Esophagus squamous epithelium (tissue), 5 donors: ENCODE measurements around the gene MEOX1. TPM values are rescaled to one million over a fixed set of nuclear protein-coding genes. Genes with fewer than 3 reads are reported as not detected.

Experiments
- DNase-seq: peaks from one replicate; lab custom pipeline; 2025; lab: John Stamatoyannopoulos, UW
- H3K27ac ChIP-seq, 4 donors: fragments of 200-600 bp; sonication (generic); one replicate each; pipeline ENCODE4 v1.5.1; 2016 to 2019; ENCODE audit warnings: mild to moderate bottlenecking in 1 of 4
- H3K27me3 ChIP-seq, 4 donors: fragments of 200-600 bp; sonication (generic); 1 replicate in 3 of 4; 2 replicates in 1 of 4; pipeline versions ENCODE4 v1.5.1 to v1.6.0; 2017 to 2021; ENCODE audit warnings: antibody characterized with exemption in 1 of 4
- H3K36me3 ChIP-seq, 3 donors: fragments of 200-600 bp; sonication (generic); one replicate each; pipeline ENCODE4 v1.5.1; 2016 to 2019
- H3K4me1 ChIP-seq, 3 donors: fragments of 200-600 bp; sonication (generic); one replicate each; pipeline ENCODE4 v1.5.1; 2017 to 2019
- H3K4me3 ChIP-seq, 4 donors: fragments of 200-600 bp; sonication (generic); 1 replicate in 3 of 4; 2 replicates in 1 of 4; pipeline ENCODE4 v1.5.1; 2016 to 2019; ENCODE audit warnings: mild to moderate bottlenecking in 2 of 4, moderate library complexity in 1 of 4
- H3K9me3 ChIP-seq, 3 donors: fragments of 200-600 bp; sonication (generic); one replicate each; pipeline ENCODE4 v1.5.1; 2016 to 2019
- POLR2A ChIP-seq, 4 donors: fragments of 450-650 bp; IDR thresholded peaks; one replicate each; pipeline ENCODE4 v1.6.1; 2017; ENCODE audit warnings: antibody characterized with exemption in 4 of 4, mild to moderate bottlenecking in 4 of 4, moderate library complexity in 3 of 4
- WGBS, 2 donors: methylation state at CpG; one replicate each; pipeline ENCODE4 v1.1.5; 2018; 5-methylcytosine and 5-hydroxymethylcytosine counted together
- intact Hi-C: fragments of 100-400 bp; cut with DNase I; formaldehyde crosslinking; loops from one replicate; pipeline ENCODE4 v1.15.0; 2022
- total RNA-seq, 4 donors: library from RNA; depleted of rRNA; stranded (reverse); fragments of >200 nt; gene quantifications; one replicate each; pipeline ENCODE4 v1.1.0, GENCODE V29; 2016
- TF ChIP-seq, protein P1 (sequence below), 6 experiments: fragments of 450-650 bp in 4 of 6; fragments of 200-600 bp in 2 of 6; sonication (generic) in 2 of 6; IDR thresholded peaks; one replicate each; pipeline ENCODE4 v1.5.1; 2016 to 2019; ENCODE audit warnings: antibody characterized with exemption in 6 of 6, mild to moderate bottlenecking in 4 of 6, moderate library complexity in 4 of 6
- donor health status: DM: yes; HTN: yes; CAD: no.

MEOX1 gene
- total RNA-seq, 4 donors from 2014 or later, result 0.64 to 6.1 (median 2.7) TPM

DNA sequence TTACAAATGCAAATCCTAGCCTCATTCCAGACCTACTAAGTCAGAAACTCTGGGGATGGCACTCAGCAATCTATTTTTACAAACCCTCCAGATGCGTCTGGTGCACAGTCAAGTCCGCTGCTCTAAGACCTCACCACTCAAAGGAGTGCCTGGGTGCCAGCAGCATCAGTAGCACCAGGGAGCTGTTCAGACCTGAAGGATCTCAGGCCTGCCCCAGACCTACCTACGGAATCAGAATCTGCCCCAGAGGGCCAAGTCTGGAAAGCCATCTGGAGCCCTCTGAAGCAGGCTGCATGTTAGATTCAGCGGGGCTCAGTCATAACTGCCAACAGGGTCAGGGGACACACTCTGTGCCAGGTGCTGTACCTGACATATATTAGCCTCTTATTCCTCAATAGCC, 17.6 kb downstream of the MEOX1 start:
- H3K27me3 ChIP-seq, result peaks cover 0 to 4% (median 0%) of the 10 kb centered on the region in 4 donors
- TF ChIP-seq POLR2A (IDR thresholded peaks at IDR 0.05), result no peak
- TF ChIP-seq, protein P1, sequence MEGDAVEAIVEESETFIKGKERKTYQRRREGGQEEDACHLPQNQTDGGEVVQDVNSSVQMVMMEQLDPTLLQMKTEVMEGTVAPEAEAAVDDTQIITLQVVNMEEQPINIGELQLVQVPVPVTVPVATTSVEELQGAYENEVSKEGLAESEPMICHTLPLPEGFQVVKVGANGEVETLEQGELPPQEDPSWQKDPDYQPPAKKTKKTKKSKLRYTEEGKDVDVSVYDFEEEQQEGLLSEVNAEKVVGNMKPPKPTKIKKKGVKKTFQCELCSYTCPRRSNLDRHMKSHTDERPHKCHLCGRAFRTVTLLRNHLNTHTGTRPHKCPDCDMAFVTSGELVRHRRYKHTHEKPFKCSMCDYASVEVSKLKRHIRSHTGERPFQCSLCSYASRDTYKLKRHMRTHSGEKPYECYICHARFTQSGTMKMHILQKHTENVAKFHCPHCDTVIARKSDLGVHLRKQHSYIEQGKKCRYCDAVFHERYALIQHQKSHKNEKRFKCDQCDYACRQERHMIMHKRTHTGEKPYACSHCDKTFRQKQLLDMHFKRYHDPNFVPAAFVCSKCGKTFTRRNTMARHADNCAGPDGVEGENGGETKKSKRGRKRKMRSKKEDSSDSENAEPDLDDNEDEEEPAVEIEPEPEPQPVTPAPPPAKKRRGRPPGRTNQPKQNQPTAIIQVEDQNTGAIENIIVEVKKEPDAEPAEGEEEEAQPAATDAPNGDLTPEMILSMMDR (IDR thresholded peaks at IDR 0.05), result no peak
- no peaks in the 10 kb centered on the region for H3K9me3 ChIP-seq
- no peak for DNase-seq
- 0% methylated on average over 1 of the region's 4 CpGs; no CpG with 5 or more reads in 1 of the 2 donors for WGBS, 2 donors
- no peak overlapping the region for H3K4me3 ChIP-seq
- intact Hi-C loops, result no loop called here
- no peak overlapping the region for H3K27ac ChIP-seq
- H3K36me3 ChIP-seq, result no peaks in the 10 kb centered on the region
- peaks cover 8 to 27% (median 9%) of the 10 kb centered on the region in 3 donors for H3K4me1 ChIP-seq

DNA sequence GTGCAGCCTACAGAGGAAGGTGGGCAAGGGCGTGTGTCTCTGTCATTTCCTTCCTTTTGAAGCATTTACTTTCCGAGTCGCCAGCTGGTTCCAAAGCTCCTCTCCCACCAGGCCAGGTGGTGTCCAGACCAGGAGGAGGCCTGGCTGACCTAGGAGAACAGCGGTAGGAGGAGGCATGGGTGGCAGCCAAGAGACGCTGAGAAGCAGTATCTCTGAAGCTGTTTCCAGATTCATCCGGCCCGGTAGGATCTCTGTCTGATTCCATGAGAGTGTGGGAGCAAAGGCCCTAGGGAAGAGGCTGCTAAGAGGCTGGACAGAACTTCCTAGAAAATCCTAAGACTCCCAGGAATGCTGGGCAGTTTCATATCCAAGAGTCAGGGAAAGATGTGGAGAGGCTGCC, 20.3 kb downstream of the MEOX1 start:
- TF ChIP-seq POLR2A (IDR thresholded peaks at IDR 0.05), result no peak
- TF ChIP-seq, protein P1 (IDR thresholded peaks at IDR 0.05), result no peak

DNA sequence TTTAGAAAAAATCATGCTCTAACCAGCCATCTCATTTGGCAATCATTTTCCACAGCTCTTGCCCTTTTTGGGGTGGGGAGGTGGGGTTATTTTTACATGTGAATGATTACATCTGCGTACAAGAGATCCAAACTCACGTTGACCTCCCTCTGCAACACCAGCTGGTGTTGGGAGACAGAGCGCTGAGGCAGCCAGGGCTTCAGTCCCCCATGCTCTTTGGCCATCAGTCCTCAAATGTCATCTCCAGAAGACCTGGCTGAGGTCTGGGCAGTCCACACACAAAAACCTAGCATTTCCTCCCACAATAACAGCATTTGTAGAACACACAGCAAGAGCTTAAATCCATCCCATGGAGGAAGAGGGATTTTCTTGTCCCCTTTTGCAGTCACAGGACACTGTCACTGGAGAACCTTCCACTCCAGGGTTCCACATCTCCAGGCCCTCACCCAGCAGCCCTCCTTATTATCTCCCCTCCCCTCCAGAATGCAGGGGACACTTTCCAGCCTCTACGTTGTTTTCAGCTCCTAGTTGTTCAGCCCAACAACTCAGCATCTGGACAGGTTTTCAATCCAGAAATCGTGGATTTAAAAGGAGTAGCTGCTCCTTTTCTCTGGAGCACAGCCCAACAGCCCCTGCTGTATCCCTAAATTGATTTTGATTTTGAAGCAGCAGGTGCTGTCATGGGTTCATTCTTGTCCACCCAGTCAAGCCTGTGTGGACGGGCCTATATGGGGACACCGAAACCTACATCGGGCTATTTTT, 21.1 kb downstream of the MEOX1 start:
- 81 to 86% methylated on average over 8 of the region's 8 CpGs for WGBS, 2 donors
- intact Hi-C loops, result no loop called here
- Histone ChIP-seq H3K9me3 (no peaks in the 10 kb centered on the region), H3K36me3 (no peaks in the 10 kb centered on the region), H3K27me3 (no peaks in the 10 kb centered on the region), H3K4me1 (peaks cover under 1 to 4% (median 2%) of the 10 kb centered on the region in 3 donors), H3K4me3 (no peak overlapping the region), H3K27ac (no peak overlapping the region)
- DNase-seq, result no peak
- TF ChIP-seq POLR2A (IDR thresholded peaks at IDR 0.05), result no peak

More for the DNA sequence above, 20.3 kb downstream of the MEOX1 start:
- intact Hi-C loops, result no loop called here
- no peaks in the 10 kb centered on the region for H3K36me3 ChIP-seq
- no peaks in the 10 kb centered on the region for H3K9me3 ChIP-seq
- H3K27me3 ChIP-seq, result peaks cover 0 to 4% (median 0%) of the 10 kb centered on the region in 4 donors
- no peak for DNase-seq
- peaks cover 4 to 12% (median 8%) of the 10 kb centered on the region in 3 donors for H3K4me1 ChIP-seq
- peak overlapping the region in 1 of 4 donors; percentile 10 for H3K27ac ChIP-seq
- no peak overlapping the region for H3K4me3 ChIP-seq
- 63 to 69% methylated on average over 6 to 7 of the region's 7 CpGs for WGBS, 2 donors

DNA sequence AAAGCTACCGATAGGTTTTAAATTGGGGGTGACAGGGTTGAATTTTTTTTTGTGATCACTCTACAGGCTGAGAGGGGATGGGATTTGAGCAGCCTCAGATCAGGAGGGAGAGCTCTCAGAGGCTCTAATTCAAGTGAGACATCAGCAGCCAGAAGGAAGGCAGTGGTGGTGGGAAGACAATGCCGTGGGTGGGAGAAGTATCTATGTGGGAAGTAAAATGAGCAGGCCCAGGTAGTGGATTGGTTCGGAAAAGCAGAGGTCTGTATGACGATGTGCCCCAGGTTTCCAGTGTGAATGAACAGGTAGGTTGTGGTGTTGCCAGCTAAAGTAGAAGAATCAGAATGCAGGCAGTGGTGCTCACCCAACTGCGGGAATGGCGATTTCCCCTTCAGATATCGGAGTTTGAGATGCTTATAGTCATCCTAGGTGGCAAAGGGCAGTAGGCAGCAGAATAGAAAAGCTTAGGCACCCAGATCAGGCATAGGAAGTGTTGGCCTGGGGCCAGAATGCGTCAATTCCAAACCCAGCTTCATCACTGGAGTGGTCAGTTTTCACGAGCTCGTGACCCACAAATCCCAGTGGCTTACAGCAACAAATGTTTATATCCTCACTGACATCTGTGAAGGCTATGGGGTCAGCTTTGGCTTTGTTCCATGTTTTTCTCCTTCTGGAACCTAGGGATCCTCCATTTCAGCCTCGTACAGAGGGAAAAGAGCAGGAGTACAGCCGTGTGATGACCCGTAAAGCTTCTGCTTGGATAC, 24.0 kb downstream of the MEOX1 start:
- peaks cover 10 to 15% (median 11%) of the 10 kb centered on the region in 3 donors for H3K4me1 ChIP-seq

DNA sequence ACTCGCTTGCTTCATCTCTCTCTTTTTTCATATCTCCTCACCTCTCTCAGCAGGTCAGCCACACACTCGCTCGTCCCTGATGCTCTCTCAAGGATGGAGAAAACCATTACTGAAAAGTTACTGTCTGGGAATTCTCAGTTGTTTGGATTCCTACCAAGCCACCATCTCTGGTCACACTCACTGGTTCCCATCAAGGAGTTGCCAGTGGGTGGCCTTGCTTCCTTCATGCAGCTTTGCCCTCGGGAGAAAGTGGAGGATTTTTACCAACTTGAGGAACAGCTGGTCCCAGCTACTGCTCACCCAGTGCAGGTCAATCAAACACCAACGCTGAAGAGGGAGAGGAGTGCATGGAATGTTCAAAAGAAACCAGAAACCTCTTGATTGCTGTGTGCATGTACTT, 25.3 kb downstream of the MEOX1 start:
- intact Hi-C loops, result no loop called here
- no peak overlapping the region for H3K4me3 ChIP-seq
- WGBS, 2 donors, result 79 to 80% methylated on average over 5 of the region's 5 CpGs

More for the DNA sequence above, 24.0 kb downstream of the MEOX1 start:
- Histone ChIP-seq H3K27me3 (no peaks in the 10 kb centered on the region), H3K4me3 (no peak overlapping the region), H3K27ac (no peak overlapping the region), H3K36me3 (no peaks in the 10 kb centered on the region), H3K9me3 (no peaks in the 10 kb centered on the region)
- intact Hi-C loops, result no loop called here
- WGBS, 2 donors, result 75 to 78% methylated on average over 13 of the region's 13 CpGs
- DNase-seq, result no peak
- TF ChIP-seq POLR2A (IDR thresholded peaks at IDR 0.05), result no peak
- TF ChIP-seq, protein P1 (IDR thresholded peaks at IDR 0.05), result no peak

More for the DNA sequence above, 25.3 kb downstream of the MEOX1 start:
- no peaks in the 10 kb centered on the region for H3K9me3 ChIP-seq
- TF ChIP-seq, protein P1 (IDR thresholded peaks at IDR 0.05), result no peak
- TF ChIP-seq POLR2A (IDR thresholded peaks at IDR 0.05), result no peak
- no peak overlapping the region for H3K27ac ChIP-seq
- H3K4me1 ChIP-seq, result peaks cover 10 to 15% (median 11%) of the 10 kb centered on the region in 3 donors
- H3K36me3 ChIP-seq, result no peaks in the 10 kb centered on the region
- H3K27me3 ChIP-seq, result no peaks in the 10 kb centered on the region
- DNase-seq, result no peak
